ENCODE measurements around the gene OR10G2. TPM values are rescaled to one million over a fixed set of nuclear protein-coding genes. Genes with fewer than 3 reads are reported as not detected.

OR10G2 gene, protein sequence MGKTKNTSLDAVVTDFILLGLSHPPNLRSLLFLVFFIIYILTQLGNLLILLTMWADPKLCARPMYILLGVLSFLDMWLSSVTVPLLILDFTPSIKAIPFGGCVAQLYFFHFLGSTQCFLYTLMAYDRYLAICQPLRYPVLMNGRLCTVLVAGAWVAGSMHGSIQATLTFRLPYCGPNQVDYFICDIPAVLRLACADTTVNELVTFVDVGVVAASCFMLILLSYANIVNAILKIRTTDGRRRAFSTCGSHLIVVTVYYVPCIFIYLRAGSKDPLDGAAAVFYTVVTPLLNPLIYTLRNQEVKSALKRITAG
- total RNA-seq, result not detected

DNA sequence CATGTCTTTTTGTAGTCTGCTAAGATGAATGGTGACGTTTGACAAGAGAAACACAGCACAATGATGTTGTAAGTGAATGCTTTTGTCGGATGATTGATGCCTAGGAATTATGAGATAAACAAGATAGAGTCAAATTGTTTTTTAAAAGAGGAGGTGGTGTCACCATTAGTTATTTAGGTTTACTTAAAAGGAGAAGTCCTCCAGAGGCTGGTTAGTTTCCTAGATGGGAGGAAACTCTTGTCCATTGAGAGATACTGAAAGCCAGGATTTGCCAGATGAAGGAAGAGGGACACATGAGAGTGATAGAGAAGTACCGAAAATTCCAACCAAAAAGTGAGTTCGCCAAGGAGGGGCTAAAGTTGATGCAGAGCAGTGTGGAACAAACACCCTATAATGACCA is at the start of gene OR10G2:
Gene OR10G2, minus strand, starts transcription at position 101 of the 400 bp plus-strand sequence. Its CDS starts 98 bp downstream, at position 3.
- intact Hi-C loops (cut with DNase I; ENCODE audit: low total_unique reads), result no loop called here
- H3K27ac ChIP-seq, result no peak within 1 kb of the TSS
- no peaks in the 10 kb centered on the region for H3K9me3 ChIP-seq
- no peaks in the 10 kb centered on the region for H3K4me1 ChIP-seq
- DNase-seq (ENCODE audit: low spot score in 2 of 2), result no peak
- no peaks in the 10 kb centered on the region for H3K27me3 ChIP-seq
- TF ChIP-seq, protein P1, sequence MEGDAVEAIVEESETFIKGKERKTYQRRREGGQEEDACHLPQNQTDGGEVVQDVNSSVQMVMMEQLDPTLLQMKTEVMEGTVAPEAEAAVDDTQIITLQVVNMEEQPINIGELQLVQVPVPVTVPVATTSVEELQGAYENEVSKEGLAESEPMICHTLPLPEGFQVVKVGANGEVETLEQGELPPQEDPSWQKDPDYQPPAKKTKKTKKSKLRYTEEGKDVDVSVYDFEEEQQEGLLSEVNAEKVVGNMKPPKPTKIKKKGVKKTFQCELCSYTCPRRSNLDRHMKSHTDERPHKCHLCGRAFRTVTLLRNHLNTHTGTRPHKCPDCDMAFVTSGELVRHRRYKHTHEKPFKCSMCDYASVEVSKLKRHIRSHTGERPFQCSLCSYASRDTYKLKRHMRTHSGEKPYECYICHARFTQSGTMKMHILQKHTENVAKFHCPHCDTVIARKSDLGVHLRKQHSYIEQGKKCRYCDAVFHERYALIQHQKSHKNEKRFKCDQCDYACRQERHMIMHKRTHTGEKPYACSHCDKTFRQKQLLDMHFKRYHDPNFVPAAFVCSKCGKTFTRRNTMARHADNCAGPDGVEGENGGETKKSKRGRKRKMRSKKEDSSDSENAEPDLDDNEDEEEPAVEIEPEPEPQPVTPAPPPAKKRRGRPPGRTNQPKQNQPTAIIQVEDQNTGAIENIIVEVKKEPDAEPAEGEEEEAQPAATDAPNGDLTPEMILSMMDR (IDR thresholded peaks at IDR 0.05), result no peak
- TF ChIP-seq POLR2A (IDR thresholded peaks at IDR 0.05) (no peak), POLR2AphosphoS5 (IDR thresholded peaks at IDR 0.05) (no peak)
- no peak within 1 kb of the TSS for H3K4me3 ChIP-seq
- H3K36me3 ChIP-seq, result no peaks in the 10 kb centered on the region

DNA sequence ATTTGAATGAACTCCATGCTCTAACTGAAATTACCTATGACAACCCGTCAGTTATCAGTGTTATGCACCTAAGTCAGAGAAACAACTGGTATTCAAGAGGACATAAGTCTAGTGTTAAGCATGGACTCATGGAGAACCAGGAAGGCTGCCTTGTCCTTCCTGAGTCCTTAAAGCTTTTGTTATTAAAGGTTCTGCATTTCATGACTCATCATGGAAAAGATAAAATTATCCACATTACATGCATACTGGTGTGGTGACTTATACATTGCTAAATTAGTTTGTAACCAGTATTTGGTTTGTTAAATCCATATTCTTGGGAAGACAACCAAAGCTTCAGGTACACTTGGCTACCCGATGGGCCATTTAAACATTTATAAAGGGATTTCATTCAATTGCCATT is 45.3 kb upstream of the OR10G2 start:
- Histone ChIP-seq H3K36me3 (no peaks in the 10 kb centered on the region), H3K27me3 (no peaks in the 10 kb centered on the region), H3K9me3 (peaks cover 0 to 12% of the 10 kb centered on the region in 2 donors), H3K27ac (no peak overlapping the region), H3K4me1 (no peaks in the 10 kb centered on the region), H3K4me3 (no peak overlapping the region)
- intact Hi-C loops (cut with DNase I; ENCODE audit: low total_unique reads), result no loop called here
- DNase-seq (ENCODE audit: low spot score in 2 of 2), result no peak
- TF ChIP-seq POLR2A (IDR thresholded peaks at IDR 0.05), result no peak
- TF ChIP-seq POLR2AphosphoS5 (IDR thresholded peaks at IDR 0.05), result no peak
- TF ChIP-seq, protein P1 (IDR thresholded peaks at IDR 0.05), result no peak

DNA sequence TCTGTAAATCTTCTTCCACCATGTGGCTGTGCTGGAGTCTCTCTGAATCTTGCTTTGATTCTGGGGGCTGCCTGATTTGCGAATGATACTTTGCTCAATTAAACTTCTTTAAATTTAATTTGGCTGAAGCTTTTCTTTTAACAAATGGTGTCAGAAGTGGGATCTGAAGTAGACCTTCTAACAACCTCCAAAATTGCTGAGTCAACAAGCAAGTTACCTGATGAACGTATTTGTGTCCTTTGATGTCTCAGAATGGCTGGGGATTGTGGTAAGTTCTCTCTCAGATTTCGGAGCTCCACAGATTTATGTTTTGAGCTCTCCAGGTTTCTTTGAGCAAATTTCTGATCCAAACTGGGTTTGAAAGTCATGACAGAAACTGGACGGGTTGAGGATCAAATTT is 40.8 kb upstream of the OR10G2 start:
- TF ChIP-seq, protein P1 (IDR thresholded peaks at IDR 0.05), result no peak
- TF ChIP-seq POLR2A (IDR thresholded peaks at IDR 0.05) (no peak), POLR2AphosphoS5 (IDR thresholded peaks at IDR 0.05) (no peak)
- H3K4me1 ChIP-seq, result no peaks in the 10 kb centered on the region
- H3K9me3 ChIP-seq, result peaks cover 0 to 12% of the 10 kb centered on the region in 2 donors
- no peak overlapping the region for H3K27ac ChIP-seq
- no peaks in the 10 kb centered on the region for H3K36me3 ChIP-seq
- no peak overlapping the region for H3K4me3 ChIP-seq
- no peak for DNase-seq (ENCODE audit: low spot score in 2 of 2)
- intact Hi-C loops (cut with DNase I; ENCODE audit: low total_unique reads), result no loop called here
- H3K27me3 ChIP-seq, result no peaks in the 10 kb centered on the region

DNA sequence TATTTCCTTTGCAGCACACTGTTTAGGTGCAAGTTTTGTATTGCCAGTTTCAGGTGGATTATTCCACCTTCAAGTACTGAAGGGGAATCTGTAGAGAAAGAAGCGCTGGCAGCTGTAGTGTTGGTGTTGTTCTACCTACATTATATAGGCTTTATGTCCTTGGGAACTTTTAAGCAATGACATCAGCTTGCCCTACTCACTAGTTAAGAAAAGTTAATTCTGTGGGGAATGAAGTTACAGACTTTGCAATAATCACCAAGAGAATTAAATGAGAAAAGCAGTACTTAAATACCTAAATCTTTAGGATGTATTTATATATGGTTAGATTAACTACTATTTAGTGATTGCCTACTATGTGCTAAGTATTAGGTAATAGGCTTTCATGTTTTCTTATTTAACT is 39.0 kb upstream of the OR10G2 start, which contains the start of gene OR4E1:
Gene OR4E1, minus strand, starts transcription at position 101 of the 400 bp plus-strand sequence. CDS start 2,883 bp downstream, outside the sequence.
- no peak for TF ChIP-seq POLR2A (IDR thresholded peaks at IDR 0.05)
- TF ChIP-seq POLR2AphosphoS5 (IDR thresholded peaks at IDR 0.05), result no peak
- TF ChIP-seq, protein P1 (IDR thresholded peaks at IDR 0.05), result no peak
- intact Hi-C loops (cut with DNase I; ENCODE audit: low total_unique reads), result no loop called here

DNA sequence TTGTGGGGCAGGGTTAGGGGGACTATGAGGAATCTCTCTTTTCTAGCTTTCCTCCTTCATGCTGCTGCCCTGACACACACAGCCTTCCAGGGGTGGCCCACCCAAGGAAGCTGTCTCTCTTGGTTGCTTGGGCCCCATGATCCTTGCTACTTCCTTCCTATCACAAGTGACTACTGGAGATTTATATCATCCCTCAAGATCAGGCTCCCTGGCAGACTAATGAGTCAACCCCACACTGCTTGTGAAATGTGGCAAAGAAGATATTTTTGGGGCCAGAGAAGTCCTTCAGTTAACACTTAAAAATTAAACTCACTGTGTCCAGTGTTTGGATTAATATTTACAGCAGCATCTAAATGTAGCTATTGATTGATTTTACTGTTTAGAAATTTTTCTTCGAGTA is 37.4 kb upstream of the OR10G2 start:
- H3K4me1 ChIP-seq, result no peaks in the 10 kb centered on the region
- peaks cover 0 to 12% of the 10 kb centered on the region in 2 donors for H3K9me3 ChIP-seq
- H3K27me3 ChIP-seq, result no peaks in the 10 kb centered on the region
- no peak overlapping the region for H3K4me3 ChIP-seq
- no peak for TF ChIP-seq POLR2AphosphoS5 (IDR thresholded peaks at IDR 0.05)
- TF ChIP-seq POLR2A (IDR thresholded peaks at IDR 0.05), result no peak
- TF ChIP-seq, protein P1 (IDR thresholded peaks at IDR 0.05), result no peak
- DNase-seq (ENCODE audit: low spot score in 2 of 2), result no peak
- no peak overlapping the region for H3K27ac ChIP-seq
- intact Hi-C loops (cut with DNase I; ENCODE audit: low total_unique reads), result no loop called here
- no peaks in the 10 kb centered on the region for H3K36me3 ChIP-seq

More for the DNA sequence above, 39.0 kb upstream of the OR10G2 start, which contains the start of gene OR4E1:
- no peak for DNase-seq (ENCODE audit: low spot score in 2 of 2)
- no peak within 1 kb of the TSS for H3K4me3 ChIP-seq
- H3K36me3 ChIP-seq, result no peaks in the 10 kb centered on the region
- no peak within 1 kb of the TSS for H3K27ac ChIP-seq
- no peaks in the 10 kb centered on the region for H3K27me3 ChIP-seq
- no peaks in the 10 kb centered on the region for H3K4me1 ChIP-seq
- H3K9me3 ChIP-seq, result peaks cover 0 to 12% of the 10 kb centered on the region in 2 donors

Data from breast epithelium (tissue), 4 donors.